Inflammatory macrophage (primary cell): ENCODE measurements around the gene FRMPD4.

Source experiments
- DNase-seq, 2 donors: peaks; one replicate each; pipeline ENCODE4 v3.0.0-alpha.2; 2020 to 2022

FRMPD4 gene

GRCh38 chrX:12223650-12224049 lies 85.4 kb downstream of the FRMPD4 start:
- no peak for DNase-seq

- no peak for DNase-seq
These were observed 86.8 kb downstream of the FRMPD4 start for GRCh38 chrX:12225107-12225506.

DNA sequence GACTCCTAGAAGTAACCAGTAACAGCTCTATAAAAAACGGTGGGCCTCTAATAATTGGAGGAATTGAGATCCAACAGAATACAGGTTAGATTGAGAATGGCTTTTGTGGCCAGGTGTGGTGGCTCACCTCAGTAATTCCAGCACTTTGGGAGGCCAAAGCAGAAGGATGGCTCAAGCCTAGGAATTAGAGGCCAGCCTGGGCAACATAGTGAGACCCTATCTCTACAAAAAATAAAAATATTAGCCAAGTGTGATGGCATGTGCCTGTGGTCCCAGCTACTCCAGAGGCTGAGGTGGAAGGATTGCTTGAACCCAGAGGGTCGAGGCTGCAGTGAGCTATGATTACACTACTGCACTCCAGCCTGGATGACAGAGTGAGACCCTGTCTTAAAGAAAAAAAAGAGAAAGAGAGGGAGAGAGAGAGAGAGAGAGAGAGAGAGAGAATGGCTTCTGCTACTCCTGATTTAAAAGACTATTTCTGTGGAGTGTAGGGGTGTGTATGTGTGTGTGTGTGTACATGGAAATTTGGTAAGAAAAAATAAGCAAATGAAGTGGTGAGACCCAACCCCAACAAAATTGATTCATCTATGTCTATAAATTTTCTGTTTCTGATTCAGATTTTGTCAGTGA lies 89.3 kb downstream of the FRMPD4 start:
- no peak for DNase-seq

DNA sequence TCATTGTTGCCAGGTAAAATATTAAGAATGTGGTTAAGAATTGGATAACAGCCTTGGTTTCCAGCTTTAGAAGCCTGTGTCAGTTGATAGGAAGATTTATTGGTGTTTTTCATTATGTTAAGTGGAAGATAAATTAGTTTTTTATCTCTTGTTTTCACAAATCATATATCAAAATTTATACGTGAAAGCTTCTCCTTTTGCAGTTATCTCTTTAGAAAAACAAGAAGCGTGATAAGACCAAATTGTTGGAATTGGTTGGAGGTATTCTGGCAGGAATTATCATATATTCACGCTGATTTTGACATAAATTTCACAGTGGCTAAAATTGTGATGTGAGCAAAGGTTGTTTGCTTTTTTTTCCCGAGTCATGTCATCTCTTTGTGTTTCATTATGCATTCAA lies 90.6 kb downstream of the FRMPD4 start:
- DNase-seq, result no peak

GRCh38 chrX:12229986-12230385 lies 91.7 kb downstream of the FRMPD4 start:
- no peak for DNase-seq

DNA sequence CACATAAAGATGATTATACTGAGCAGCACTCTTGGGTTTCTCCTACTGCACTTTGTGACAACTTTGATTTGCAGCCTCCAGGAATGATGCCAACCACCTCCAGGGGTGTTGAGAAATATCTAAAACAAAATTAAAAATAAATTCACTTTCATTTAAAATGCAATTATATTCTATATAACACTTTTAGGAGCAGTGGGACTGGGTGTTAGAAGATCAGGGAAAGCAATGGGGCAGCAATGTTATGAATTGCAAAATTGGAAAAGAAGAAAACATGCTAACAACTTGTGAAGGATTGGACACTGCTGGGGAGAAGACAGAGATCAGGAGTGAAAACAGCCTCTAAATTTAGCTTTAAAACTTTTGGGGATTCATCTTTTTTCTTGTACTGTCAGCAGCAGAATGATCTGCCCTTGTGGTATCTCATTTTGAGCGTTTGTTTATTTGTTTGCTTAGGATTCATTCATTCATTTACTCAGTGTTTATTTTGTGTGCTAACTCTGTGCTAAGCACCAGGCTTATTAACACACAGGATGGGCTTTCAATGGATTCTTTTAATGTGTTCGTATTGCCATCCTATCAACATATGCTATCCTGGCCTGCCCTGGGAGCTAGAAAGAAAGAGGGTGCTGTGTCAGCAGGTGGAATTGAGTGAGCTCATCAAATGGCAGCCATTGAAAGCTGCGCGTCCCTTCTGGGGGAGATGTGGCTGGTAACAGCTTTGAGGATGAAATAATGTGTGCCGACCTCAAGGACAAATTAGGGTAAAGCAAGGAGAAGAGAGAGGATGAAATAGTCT lies 96.5 kb downstream of the FRMPD4 start:
- no peak for DNase-seq

GRCh38 chrX:12236156-12236555 lies 97.9 kb downstream of the FRMPD4 start:
- no peak for DNase-seq

DNA sequence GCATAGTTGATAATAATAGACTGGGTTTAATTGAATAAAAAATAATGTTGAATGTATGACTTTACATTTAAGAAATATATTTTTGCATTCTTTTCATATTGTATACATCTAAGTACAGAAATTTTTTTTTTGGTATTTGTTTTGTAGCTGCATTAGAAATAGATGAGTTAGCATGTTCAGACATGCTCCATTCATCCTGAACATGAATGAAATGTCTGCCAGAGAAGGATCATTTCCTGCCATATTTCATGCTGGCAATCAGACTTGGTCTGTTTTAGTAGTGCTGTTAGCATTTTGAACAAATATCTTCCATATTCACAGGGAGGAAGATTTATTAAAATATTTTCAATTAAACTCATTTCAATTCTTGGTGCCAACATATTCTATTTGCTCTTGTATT lies 98.9 kb downstream of the FRMPD4 start:
- no peak for DNase-seq

DNA sequence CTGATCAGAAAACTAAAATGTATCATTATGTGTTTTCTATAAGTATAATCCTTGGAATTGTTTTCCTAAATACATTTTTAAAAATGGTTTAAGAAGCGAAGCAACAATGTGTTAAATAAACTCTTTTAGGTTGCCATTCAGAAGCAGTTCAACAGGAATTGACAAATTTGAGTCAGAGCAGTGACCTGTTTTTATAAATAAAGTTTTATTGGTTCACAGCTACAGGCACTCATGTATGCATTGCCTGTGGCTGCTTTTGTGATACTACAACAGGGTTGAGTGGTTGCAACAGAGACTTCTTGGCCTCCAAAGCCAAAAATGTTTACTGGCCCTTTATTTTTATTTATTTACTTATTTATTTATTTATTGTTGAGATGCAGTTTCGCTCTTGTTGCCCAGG lies 99.5 kb downstream of the FRMPD4 start:
- no peak for DNase-seq

- DNase-seq, result no peak
These were observed 101.2 kb downstream of the FRMPD4 start for GRCh38 chrX:12239356-12240082.

DNA sequence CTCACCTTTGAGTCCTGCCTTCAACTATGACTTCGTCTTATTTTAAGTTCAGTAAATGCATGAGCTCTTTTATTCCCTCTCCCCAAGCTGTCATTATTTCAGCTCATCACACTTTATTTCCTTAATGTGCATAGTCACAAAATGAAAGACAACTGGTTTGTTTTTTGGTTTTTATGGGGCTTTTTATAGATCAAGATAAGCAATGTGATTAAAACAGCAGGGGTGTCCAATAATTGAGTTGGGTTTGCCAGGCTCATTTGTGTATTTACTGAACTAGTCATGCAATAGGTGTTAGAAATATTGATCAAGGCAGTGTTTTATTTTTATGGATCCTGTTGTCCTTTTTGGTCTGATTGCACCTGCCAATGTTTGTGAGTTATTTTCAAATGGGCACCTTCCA lies 102.2 kb downstream of the FRMPD4 start:
- DNase-seq, result no peak

DNA sequence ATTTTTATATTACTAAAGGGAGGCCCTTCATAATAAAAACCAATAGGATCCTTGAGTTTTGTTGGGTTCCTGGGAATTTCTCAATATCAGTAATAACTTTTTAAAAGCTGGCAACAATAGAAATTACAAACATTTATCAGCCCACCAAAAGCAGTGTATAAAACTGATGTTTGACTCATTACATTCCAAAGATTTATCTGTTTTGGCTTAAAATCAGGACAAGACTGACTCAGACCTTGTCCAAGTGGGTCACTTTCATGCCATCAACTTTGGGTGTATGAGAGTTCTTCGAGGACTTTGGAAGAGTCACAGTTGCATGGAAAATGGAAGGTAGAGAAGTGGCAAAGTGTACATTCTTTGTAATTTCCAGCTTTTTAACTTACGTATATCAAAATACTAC lies 102.8 kb downstream of the FRMPD4 start:
- no peak for DNase-seq

GRCh38 chrX:12245650-12246645 lies 107.7 kb downstream of the FRMPD4 start:
- DNase-seq, result no peak

DNA sequence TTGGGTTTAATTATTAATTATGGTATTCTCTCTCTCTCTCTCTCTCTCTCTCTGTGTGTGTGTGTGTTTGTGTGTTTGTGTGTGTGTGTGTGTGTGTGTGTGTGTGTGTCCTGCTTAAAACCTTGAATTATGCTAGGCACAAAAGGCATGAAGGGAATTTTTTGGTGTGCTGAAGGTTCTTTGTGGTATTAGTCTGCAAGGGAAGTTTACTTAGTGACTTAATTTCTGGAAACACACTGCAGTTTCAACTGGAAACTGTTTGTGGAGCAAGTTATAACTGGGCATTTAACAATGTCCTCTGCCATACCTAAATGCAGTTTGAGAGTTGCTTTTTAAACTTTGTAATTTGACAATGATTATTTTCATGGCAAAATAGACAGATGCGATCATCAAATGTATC lies 111.7 kb downstream of the FRMPD4 start:
- no peak for DNase-seq

DNA sequence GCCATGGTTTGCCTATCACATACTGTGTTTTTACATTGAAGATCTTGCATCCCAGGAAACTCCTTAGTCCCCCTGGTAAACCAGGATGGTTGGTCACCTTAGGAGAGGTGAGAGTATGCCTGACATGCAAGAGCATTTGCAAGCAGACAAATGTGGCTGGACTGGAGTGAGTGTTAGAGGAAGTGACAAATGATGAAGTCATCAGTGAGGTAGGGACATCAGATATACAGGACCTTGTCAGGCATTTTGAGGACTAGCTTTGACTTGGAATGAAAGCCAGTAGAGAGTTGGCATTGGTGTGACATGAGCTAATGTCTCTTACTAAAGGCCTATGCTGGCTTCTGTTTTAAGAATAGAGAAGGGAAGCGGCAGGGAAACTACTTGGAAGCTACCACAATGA lies 124.9 kb downstream of the FRMPD4 start:
- no peak for DNase-seq

- no peak for DNase-seq
These were observed 131.2 kb downstream of the FRMPD4 start for GRCh38 chrX:12269484-12269883.

DNA sequence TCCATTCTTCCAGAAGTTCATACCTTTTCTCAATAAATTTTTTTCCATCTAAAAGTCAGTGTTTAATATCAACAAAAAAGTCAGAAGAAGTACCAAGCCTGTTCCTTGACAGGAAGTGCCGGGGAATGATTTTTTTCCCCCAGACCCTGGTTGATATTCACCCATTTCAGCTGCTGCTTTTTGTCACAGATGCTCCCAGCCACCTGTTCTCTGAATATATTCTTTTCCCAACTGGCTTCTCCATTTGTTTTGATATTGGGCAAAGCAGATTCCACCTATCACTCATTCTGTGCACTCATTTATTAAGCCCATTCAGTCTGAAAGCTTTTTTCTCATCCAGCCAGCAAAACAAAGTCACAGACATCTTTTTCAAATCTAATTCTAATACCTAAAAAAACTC lies 139.9 kb downstream of the FRMPD4 start:
- DNase-seq, result no peak

DNA sequence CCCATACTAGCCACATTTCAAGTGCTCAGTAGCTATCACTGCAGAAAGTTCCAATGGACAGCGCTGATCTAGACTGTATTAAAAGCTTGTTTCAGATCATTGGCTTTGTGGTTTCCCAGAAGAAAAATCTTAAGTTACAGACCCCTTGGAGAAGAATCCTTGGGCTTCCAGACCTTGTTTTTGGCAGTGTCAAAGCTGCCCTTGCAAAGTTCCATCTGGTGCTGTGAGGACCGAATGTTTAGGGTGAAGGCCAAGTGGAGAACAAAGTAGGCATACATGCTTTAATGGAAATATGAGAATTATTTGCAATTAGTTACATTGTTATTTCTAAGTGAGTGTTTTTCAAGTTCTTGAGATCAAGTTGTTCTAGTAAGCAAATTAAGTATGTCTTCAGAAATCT lies 144.7 kb downstream of the FRMPD4 start:
- DNase-seq, result no peak

- DNase-seq, result no peak
These were observed 154.9 kb downstream of the FRMPD4 start for GRCh38 chrX:12292996-12293765.

DNA sequence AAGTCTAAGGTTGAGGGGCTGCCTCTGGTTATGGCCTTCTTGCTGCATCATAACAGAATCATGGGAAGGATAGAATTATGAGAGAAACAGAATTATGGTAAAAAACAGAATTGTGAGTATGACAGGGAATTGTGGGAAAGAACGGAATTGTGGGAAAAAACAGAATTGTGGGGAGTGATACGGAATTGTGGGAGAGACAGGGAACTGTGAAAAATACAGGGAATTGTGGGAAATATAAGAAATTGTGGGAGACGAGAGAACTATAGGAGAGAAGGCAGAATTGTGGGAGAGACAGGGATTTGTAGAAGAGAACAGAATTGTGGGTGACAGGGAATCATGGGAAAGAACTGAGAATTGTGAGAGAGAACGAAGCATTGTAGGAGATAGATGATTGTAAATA lies 159.1 kb downstream of the FRMPD4 start:
- no peak for DNase-seq

DNA sequence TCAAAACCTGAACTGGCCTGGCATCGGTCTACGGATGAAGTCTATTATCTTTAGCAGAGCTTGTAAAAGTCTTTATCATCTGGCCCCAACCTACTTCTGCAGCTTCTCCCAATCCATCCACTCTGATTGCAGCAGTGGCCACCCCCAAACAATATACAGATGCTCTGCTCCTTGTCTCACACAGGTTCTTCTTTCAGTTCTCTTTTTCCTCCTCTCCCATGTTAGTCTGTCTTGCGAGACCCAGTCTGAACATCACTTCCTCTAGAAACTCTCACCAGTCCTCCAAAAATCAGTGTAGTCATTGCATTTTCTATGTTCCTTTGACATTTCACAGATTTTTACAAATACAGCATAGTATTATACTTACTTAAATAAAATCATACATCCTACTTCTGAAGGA lies 163.0 kb downstream of the FRMPD4 start:
- DNase-seq, result no peak

DNA sequence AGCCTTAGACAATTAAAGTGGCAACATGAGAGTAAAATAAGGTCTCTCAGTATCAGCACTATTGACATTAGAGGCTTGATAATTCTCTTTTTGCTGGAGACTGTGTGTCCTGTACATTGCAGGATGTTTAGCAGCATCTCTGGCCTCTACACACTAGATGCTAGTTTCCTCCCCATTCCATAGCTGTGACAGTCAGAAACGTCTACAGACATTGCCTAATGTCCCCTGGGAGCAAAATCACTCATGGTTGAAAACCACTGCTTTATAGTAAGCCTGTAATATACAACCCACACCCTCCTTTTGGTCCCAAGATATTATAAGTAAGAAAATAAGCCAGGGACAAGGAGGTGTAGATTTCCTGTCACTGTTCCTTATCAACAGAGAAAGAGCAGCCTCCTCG lies 166.0 kb downstream of the FRMPD4 start:
- no peak for DNase-seq
